Stimulated activated CD8-positive, alpha-beta memory T cell treated with anti-CD3 and anti-CD28 coated beads, Interleukin-12 subunit alpha, Interleukin-12 subunit beta, amount 100 ng/mL, for 1 hour (primary cell): ENCODE measurements around the gene VMO1.

ENCODE experiments used
- DNase-seq: peaks from one replicate; pipeline ENCODE4 v3.0.0-alpha.2; 2020; ENCODE audit warnings: low read depth

VMO1 gene

GRCh38 chr17:4764595-4764994 is 21.6 kb downstream of the VMO1 start:
- no peak for DNase-seq

- DNase-seq = no peak
These were observed 26.4 kb downstream of the VMO1 start for GRCh38 chr17:4759776-4760236.

GRCh38 chr17:4753392-4753791 is 32.8 kb downstream of the VMO1 start:
- no peak for DNase-seq

- no peak for DNase-seq
These were observed 34.2 kb downstream of the VMO1 start for GRCh38 chr17:4751932-4752331.

- no peak for DNase-seq
These were observed 35.6 kb downstream of the VMO1 start for GRCh38 chr17:4750606-4751005.

GRCh38 chr17:4748686-4749085 is 37.5 kb downstream of the VMO1 start:
- DNase-seq = no peak

- no peak for DNase-seq
These were observed 38.3 kb downstream of the VMO1 start for GRCh38 chr17:4747847-4748246.

- DNase-seq = no peak
These were observed 40.9 kb downstream of the VMO1 start for GRCh38 chr17:4744999-4745969.

GRCh38 chr17:4743898-4744297 is 42.3 kb downstream of the VMO1 start:
- no peak for DNase-seq

GRCh38 chr17:4743216-4743615 is 42.9 kb downstream of the VMO1 start:
- DNase-seq = no peak

GRCh38 chr17:4742629-4743028 is 43.5 kb downstream of the VMO1 start:
- no peak for DNase-seq

GRCh38 chr17:4742133-4742532 is 44.0 kb downstream of the VMO1 start:
- no peak for DNase-seq

- DNase-seq = no peak
These were observed 44.6 kb downstream of the VMO1 start for GRCh38 chr17:4741544-4741943.

GRCh38 chr17:4740584-4740983 is 45.6 kb downstream of the VMO1 start:
- DNase-seq = no peak

GRCh38 chr17:4740025-4740351 is 46.2 kb downstream of the VMO1 start:
- DNase-seq = no peak

- peak; percentile 42 for DNase-seq
These were observed 46.8 kb downstream of the VMO1 start, which contains the start of the genes CXCL16 and ZMYND15 for GRCh38 chr17:4739122-4740024. CXCL16 (minus strand) TSS chr17:4739928; CDS start chr17:4739339, 589 bp downstream. ZMYND15 (plus strand) TSS chr17:4739833; CDS start chr17:4740549, 716 bp downstream.

- no peak for DNase-seq
These were observed 47.7 kb downstream of the VMO1 start for GRCh38 chr17:4738136-4739121.

GRCh38 chr17:4735876-4736651 is 50.1 kb downstream of the VMO1 start:
- no peak for DNase-seq
